Heart left ventricle (tissue), 16 donors: Measurements from ENCODE around the gene NALF2. TPM values are rescaled to one million over a fixed set of nuclear protein-coding genes. Genes with fewer than 3 reads are reported as not detected.

ENCODE experiments used
- ATAC-seq, 4 donors: fragments of 200-7000 bp; cut with Tn5 transposase; one replicate each; pipeline ENCODE4 v1.9.1; 2020 to 2022; ENCODE audit warnings: moderate library complexity in 4 of 4, mild to moderate bottlenecking in 3 of 4, moderate number of reproducible peaks in 1 of 4
- DNase-seq, 5 donors: peaks; one replicate each; pipeline ENCODE4 v3.0.0-alpha.2; 2020
- H3K27ac ChIP-seq, 12 donors: fragments of 200-600 bp; sonication (generic) in 4 of 12; one replicate each; pipeline versions ENCODE4 v1.5.0 to v1.8.0; 2016 to 2022; ENCODE audit warnings: mild to moderate bottlenecking in 2 of 12
- H3K27me3 ChIP-seq, 9 donors: fragments of 200-600 bp; sonication (generic) in 2 of 9; one replicate each; pipeline versions ENCODE4 v1.5.1 to v1.8.0; 2016 to 2022; ENCODE audit warnings: mild to moderate bottlenecking in 3 of 9
- H3K36me3 ChIP-seq, 9 donors: fragments of 200-600 bp; sonication (generic) in 2 of 9; one replicate each; pipeline versions ENCODE4 v1.5.0 to v1.8.0; 2018 to 2022; ENCODE audit warnings: mild to moderate bottlenecking in 2 of 9
- H3K4me1 ChIP-seq, 12 donors: fragments of 200-600 bp; sonication (generic) in 4 of 12; one replicate each; pipeline versions ENCODE4 v1.5.0 to v1.8.0; 2016 to 2022; ENCODE audit warnings: mild to moderate bottlenecking in 3 of 12
- H3K4me3 ChIP-seq, 12 donors: fragments of 200-600 bp; sonication (generic) in 4 of 12; one replicate each; pipeline versions ENCODE4 v1.5.0 to v1.8.0; 2017 to 2022; ENCODE audit warnings: mild to moderate bottlenecking in 9 of 12, moderate library complexity in 4 of 12
- H3K9me3 ChIP-seq, 12 donors: fragments of 200-600 bp; sonication (generic) in 4 of 12; one replicate each; pipeline versions ENCODE4 v1.5.0 to v1.8.0; 2016 to 2022; ENCODE audit warnings: mild to moderate bottlenecking in 1 of 12
- POLR2A ChIP-seq, 2 donors: fragments of 450-650 bp; IDR thresholded peaks; one replicate each; pipeline ENCODE4 v1.6.1; 2017; ENCODE audit warnings: antibody characterized with exemption in 2 of 2, mild to moderate bottlenecking in 2 of 2, moderate library complexity in 2 of 2
- WGBS, 4 donors: extraction: QIAGEN DNeasy Blood & Tissue Kit in 2 of 4; methylation state at CpG; one replicate each; pipeline versions ENCODE4 v1.1.5 to v1.1.7; 2013 to 2018; 5-methylcytosine and 5-hydroxymethylcytosine counted together
- intact Hi-C, 10 donors: fragments of 100-400 bp; cut with DNase I; formaldehyde crosslinking; loops; one replicate each; pipeline versions ENCODE4 v1.11.1 to v1.14.2; 2022
- polyA plus RNA-seq, 2 donors: library from polyadenylated mRNA; stranded (reverse); fragments of 200-250 nt; gene quantifications; one replicate each; pipeline ENCODE4 v1.2.3, GENCODE V29; 2013
- total RNA-seq, 9 donors: library from RNA; depleted of rRNA in 2 of 9; stranded (reverse); fragments of >200 nt in 2 of 9; fragmentation: NEBNext Ultra II Directional in 3 of 9; extraction: Animal tissue kit (Norgen Biotek cat#: 25700) in 3 of 9; gene quantifications; one replicate each; pipeline versions ENCODE4 v1.1.0 to v1.2.4, GENCODE V29; 2016 to 2023
- TF ChIP-seq, protein P1 (sequence below), 12 donors: fragments of 200-600 bp; sonication (generic) in 4 of 12; IDR thresholded peaks; one replicate each; pipeline versions ENCODE4 v1.5.0 to v1.8.0; 2018 to 2022; ENCODE audit warnings: antibody characterized with exemption in 12 of 12, mild to moderate bottlenecking in 5 of 12
- donor health status: ischemic (EF 13 %, LVEDD 7.1; RV severe dilation, severe dysfunction).
- donor health status: healthy with polysubstance abuse.
- donor health status: DM: no; HTN: yes; CAD: no.
- donor health status: DM: no; HTN: no; CAD: no.
- donor health status: ischemic (EF 25% LVEDD 6.9; RV normal size, moderate dysfunction).
- donor health status: ischemic (EF 25% LVEDD 5.7; RV mildly dilated, moderate dysfunction).
- donor health status: healthy.
- donor health status: DM: yes; HTN: yes; CAD: no.
- donor health status: ischemic (EF 35%, LVEDD 5.7; RV mildly dilated, moderate dysfunction).
- donor health status: nonischemic (EF 11% LVEDD 7.7; RV severe dilation, severe dysfunction).
- donor health status: DM: yes; HTN: yes; CAD: no.
- donor health status: PGD.
- donor health status: ischemic (EF 29% LVEDD 5.4; RV normal size, mild dysfunction).
- donor health status: nonischemic (EF 23%, LVEDD 6.1; RV moderate dilation, normal function).

The NALF2 gene
- total and polyA plus RNA-seq, 11 donors, result 1.5 to 60.5 (median 18.0) TPM

DNA sequence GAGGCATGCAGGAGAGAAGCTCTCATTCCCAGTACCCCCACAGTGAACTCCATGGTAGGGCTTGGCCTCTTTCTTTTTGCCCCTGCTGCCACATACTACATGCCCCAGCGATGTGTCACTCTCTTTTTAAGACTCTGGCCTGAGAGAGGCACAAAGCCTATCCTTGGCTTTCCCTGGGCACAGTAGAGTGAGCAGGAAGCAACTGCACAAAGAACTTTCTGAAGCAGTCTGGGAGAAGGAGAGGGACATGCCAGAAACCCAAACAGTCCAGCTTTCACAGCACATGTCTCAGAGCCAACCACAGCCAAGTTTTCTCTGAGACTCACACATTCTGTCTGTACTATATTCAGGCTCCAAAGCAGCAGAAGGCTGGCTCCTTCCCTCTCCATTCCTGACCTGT lies 7.9 kb upstream of the NALF2 start:
- no peak overlapping the region for H3K4me3 ChIP-seq
- WGBS, 4 donors, result 30 to 75% (median 52%) methylated on average over 1 of the region's 1 CpG
- peaks cover 0 to 24% (median 0%) of the 10 kb centered on the region in 9 donors for H3K27me3 ChIP-seq
- no peak for TF ChIP-seq POLR2A (IDR thresholded peaks at IDR 0.05)
- TF ChIP-seq, protein P1, sequence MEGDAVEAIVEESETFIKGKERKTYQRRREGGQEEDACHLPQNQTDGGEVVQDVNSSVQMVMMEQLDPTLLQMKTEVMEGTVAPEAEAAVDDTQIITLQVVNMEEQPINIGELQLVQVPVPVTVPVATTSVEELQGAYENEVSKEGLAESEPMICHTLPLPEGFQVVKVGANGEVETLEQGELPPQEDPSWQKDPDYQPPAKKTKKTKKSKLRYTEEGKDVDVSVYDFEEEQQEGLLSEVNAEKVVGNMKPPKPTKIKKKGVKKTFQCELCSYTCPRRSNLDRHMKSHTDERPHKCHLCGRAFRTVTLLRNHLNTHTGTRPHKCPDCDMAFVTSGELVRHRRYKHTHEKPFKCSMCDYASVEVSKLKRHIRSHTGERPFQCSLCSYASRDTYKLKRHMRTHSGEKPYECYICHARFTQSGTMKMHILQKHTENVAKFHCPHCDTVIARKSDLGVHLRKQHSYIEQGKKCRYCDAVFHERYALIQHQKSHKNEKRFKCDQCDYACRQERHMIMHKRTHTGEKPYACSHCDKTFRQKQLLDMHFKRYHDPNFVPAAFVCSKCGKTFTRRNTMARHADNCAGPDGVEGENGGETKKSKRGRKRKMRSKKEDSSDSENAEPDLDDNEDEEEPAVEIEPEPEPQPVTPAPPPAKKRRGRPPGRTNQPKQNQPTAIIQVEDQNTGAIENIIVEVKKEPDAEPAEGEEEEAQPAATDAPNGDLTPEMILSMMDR (IDR thresholded peaks at IDR 0.05), result no peak
- intact Hi-C loops, result loop anchor here in 3 of 10 donors (10.0 kb wide), 2 partner anchors 539 to 599 kb away; no protein-coding TSS in a partner anchor
- no peaks in the 10 kb centered on the region for H3K4me1 ChIP-seq
- no peaks in the 10 kb centered on the region for H3K9me3 ChIP-seq
- H3K36me3 ChIP-seq, result no peaks in the 10 kb centered on the region
- peak in 2 of 4 donors; percentile 28 to 67 for ATAC-seq
- DNase-seq, result no peak
- no peak overlapping the region for H3K27ac ChIP-seq

DNA sequence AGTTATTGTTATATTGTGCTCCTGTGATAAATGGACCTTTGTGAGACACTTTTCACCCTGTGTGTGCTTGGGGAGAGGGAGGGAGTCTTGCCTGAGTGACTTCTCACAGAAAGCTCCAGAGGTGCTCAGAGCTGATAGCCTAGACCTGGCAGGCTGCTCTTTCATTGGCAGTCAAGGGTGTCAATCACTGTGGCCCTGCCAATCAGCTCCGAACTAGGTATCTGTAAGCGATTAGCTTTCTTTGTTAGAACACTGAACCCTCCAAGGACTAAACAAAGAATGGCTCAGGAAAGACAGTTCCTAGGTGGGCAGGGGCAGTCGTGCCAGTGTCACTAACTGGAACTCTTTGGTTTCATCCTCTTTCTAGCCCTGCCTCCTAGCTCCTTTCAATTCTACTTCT lies 2.7 kb upstream of the NALF2 start:
- intact Hi-C loops, result loop anchor here in 1 of 10 donors (10.0 kb wide), 1 partner anchor 263 kb away; no protein-coding TSS in a partner anchor
- H3K27me3 ChIP-seq, result peaks cover 0 to 29% (median 0%) of the 10 kb centered on the region in 9 donors
- ATAC-seq (peak in 3 of 4 donors; percentile 23 to 49 (median 47)), DNase-seq (peak in 3 of 5 donors; percentile 46 to 55 (median 49))
- H3K27ac ChIP-seq, result peak overlapping the region in 4 of 12 donors; percentile 3 to 77 (median 52)
- H3K4me3 ChIP-seq, result no peak overlapping the region
- no peak for TF ChIP-seq POLR2A (IDR thresholded peaks at IDR 0.05)
- H3K36me3 ChIP-seq, result no peaks in the 10 kb centered on the region
- H3K9me3 ChIP-seq, result no peaks in the 10 kb centered on the region
- H3K4me1 ChIP-seq, result peaks cover 0 to 13% (median 0%) of the 10 kb centered on the region in 12 donors
- WGBS, 4 donors, result 34 to 59% (median 54%) methylated on average over 3 of the region's 3 CpGs

DNA sequence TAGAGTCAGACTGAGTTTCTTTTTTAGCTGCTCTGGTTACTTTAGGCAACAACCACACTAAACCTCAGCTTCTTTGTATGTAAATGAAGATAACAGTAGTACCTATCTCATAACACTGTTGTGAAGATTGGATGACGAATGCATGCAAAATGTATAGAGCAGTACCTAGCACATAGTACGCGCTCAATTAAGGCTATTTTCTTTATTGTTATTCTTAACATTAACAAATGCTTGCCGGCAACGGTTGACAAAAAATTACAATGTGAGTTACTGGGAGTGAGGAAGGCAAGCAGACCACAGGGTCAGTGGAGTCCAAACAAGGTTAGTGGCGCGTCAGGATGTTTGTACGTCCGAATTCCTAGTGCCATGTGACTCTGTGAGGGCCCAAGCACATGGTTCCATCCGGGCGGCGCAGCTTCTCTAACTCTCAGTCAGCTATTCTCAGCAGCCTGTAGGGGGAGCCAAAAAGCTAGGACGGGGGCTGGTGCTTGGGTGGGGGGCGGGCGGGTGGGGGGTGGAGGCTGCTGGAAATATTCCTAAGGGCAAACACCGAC lies 821 bp upstream of the NALF2 start:
- DNase-seq (peak in 1 of 5 donors; percentile 30), ATAC-seq (peak; percentile 18 to 62 (median 46))
- no peaks in the 10 kb centered on the region for H3K9me3 ChIP-seq
- intact Hi-C loops, result loop anchor here in 1 of 10 donors (10.0 kb wide), 1 partner anchor 261 kb away; no protein-coding TSS in a partner anchor
- 26 to 56% (median 39%) methylated on average over 12 to 16 of the region's 16 CpGs for whole genome bisulfite sequencing, 4 donors
- H3K27me3 ChIP-seq, result peaks cover 0 to 35% (median 0%) of the 10 kb centered on the region in 9 donors
- no peaks in the 10 kb centered on the region for H3K36me3 ChIP-seq
- H3K4me1 ChIP-seq, result peaks cover 0 to 13% (median 0%) of the 10 kb centered on the region in 12 donors
- no peak for TF ChIP-seq POLR2A (IDR thresholded peaks at IDR 0.05)
- TF ChIP-seq, protein P1 (IDR thresholded peaks at IDR 0.05), result peak in 7 of 12 donors; percentile 22 to 41 (median 27)
- H3K4me3 ChIP-seq, result peak overlapping the region in 9 of 12 donors; percentile 49 to 64 (median 56)
- H3K27ac ChIP-seq, result peak overlapping the region in 2 of 12 donors; percentile 69 to 81

DNA sequence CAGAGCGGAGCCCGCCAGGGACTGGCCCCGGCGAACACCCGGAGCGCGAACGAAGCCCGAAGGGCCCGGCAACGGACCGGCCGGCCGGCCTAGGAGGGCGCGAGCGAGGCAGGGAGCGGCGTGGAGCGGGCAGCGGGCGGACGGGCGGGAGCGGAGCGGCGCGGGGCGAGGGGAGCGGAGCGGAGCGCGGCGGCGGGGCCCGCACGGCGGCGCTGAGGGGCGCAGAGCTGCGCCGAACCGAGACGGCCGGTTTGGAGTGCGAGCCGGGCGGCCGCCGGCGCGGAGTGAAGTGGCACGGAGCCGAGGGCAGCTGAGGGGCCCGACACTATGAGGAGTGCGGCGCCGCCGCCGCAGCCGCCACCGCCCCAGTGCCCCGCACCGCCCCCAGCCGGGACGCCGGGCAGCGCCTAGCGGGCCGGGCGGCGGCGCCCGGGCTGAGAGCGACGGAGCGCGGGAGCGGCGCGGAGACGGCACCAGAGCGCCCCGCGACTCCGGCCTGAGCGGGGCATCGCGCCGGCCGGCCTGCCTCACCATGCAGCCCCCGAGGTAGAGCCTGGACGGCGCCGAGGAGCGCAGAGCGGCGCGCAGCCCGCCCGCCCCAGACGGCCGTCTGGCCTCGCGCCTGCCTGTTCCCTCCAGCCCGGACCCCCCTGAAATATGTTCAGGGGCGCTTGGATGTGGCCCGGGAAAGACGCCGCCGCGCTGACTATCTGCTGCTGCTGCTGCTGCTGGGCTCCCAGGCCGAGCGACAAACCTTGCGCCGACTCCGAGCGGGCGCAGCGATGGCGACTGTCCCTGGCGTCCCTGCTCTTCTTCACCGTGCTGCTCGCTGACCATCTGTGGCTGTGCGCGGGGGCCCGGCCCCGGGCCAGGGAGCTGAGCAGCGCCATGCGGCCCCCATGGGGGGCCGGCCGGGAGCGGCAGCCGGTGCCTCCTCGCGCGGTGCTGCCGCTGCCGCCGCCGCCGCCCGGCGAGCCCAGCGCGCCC lies 793 bp downstream of the NALF2 start:
- intact Hi-C loops, result loop anchor here in 1 of 10 donors (10.0 kb wide), 1 partner anchor 260 kb away; no protein-coding TSS in a partner anchor
- Histone ChIP-seq H3K27ac (peak overlapping the region in 7 of 12 donors; percentile 24 to 81 (median 43)), H3K27me3 (peaks cover 0 to 43% (median 0%) of the 10 kb centered on the region in 9 donors), H3K4me1 (peaks cover 0 to 13% (median 0%) of the 10 kb centered on the region in 12 donors), H3K4me3 (peak overlapping the region; percentile 29 to 64 (median 53)), H3K36me3 (no peaks in the 10 kb centered on the region), H3K9me3 (no peaks in the 10 kb centered on the region)
- TF ChIP-seq POLR2A (IDR thresholded peaks at IDR 0.05), result no peak
- TF ChIP-seq, protein P1 (IDR thresholded peaks at IDR 0.05), result no peak
- peak in 2 of 4 donors; percentile 5 to 32 for ATAC-seq
- no peak for DNase-seq
- 1 to 57% (median 29%) methylated on average over 76 to 146 of the region's 146 CpGs for WGBS, 4 donors
